LNCAP (cell line): ENCODE measurements around the gene CBFB.

Source experiments
- TF ChIP-seq, protein P1 (sequence below): fragments of 450-650 bp; IDR thresholded peaks from 2 replicates; pipeline ENCODE4 v1.5.1; 2017; ENCODE audit warnings: mild to moderate bottlenecking

CBFB gene

DNA sequence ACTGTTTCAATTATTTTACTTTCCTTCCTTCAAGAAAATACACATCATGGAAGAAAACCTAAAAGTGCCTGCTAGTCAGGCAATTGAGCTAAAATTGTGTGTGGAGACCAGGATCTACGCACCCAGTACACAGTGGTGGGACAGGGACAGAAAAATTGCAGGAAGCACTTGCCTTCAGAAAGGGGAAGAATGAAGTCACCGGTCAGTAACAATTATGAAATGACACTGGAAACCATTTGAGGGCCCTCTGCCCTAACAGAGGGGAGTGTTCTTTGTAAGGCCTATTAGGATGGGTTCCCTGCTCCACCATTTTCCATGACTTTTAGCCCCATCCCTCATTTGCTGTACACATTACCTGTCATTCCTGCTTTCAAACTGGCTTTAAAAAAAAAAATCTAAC is 76.3 kb downstream of the CBFB start:
- TF ChIP-seq, protein P1, sequence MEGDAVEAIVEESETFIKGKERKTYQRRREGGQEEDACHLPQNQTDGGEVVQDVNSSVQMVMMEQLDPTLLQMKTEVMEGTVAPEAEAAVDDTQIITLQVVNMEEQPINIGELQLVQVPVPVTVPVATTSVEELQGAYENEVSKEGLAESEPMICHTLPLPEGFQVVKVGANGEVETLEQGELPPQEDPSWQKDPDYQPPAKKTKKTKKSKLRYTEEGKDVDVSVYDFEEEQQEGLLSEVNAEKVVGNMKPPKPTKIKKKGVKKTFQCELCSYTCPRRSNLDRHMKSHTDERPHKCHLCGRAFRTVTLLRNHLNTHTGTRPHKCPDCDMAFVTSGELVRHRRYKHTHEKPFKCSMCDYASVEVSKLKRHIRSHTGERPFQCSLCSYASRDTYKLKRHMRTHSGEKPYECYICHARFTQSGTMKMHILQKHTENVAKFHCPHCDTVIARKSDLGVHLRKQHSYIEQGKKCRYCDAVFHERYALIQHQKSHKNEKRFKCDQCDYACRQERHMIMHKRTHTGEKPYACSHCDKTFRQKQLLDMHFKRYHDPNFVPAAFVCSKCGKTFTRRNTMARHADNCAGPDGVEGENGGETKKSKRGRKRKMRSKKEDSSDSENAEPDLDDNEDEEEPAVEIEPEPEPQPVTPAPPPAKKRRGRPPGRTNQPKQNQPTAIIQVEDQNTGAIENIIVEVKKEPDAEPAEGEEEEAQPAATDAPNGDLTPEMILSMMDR = no peak

- TF ChIP-seq, protein P1 = no peak
These were observed 76.9 kb downstream of the CBFB start for GRCh38 chr16:67105881-67106280.

- TF ChIP-seq, protein P1 = no peak
These were observed 79.5 kb downstream of the CBFB start for GRCh38 chr16:67108489-67108888.

- TF ChIP-seq, protein P1 = no peak
These were observed 80.0 kb downstream of the CBFB start for GRCh38 chr16:67108931-67109406.

GRCh38 chr16:67109407-67110135 is 80.6 kb downstream of the CBFB start, which contains the start of gene PHAF1:
Gene PHAF1 (plus strand): TSS chr16:67109941. CDS start chr16:67110176, 235 bp downstream.
- TF ChIP-seq, protein P1 = no peak

DNA sequence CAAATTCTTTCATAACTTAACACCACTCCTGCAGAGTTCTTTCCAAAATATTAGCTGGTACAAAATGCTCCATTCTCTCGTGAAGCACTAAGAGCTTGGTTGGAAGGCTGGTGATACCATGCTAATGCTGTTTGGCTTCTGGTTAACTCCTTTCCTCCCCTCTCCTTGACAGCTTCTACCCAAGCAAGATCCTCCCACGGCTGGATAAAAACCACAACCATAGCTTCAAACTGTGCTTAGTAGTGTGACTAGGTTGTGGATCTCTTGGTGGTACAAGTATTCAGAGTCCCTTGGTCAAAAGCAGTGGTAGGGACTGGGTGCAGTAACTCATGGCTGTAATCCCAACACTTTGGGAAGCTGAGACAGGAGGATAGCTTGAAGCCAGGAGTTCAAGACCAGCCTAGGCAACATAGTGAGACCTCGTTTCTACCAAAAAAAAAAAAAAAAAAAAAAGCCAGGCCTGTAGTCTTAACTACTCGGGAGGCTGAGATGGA is 83.0 kb downstream of the CBFB start:
- TF ChIP-seq, protein P1 = no peak

DNA sequence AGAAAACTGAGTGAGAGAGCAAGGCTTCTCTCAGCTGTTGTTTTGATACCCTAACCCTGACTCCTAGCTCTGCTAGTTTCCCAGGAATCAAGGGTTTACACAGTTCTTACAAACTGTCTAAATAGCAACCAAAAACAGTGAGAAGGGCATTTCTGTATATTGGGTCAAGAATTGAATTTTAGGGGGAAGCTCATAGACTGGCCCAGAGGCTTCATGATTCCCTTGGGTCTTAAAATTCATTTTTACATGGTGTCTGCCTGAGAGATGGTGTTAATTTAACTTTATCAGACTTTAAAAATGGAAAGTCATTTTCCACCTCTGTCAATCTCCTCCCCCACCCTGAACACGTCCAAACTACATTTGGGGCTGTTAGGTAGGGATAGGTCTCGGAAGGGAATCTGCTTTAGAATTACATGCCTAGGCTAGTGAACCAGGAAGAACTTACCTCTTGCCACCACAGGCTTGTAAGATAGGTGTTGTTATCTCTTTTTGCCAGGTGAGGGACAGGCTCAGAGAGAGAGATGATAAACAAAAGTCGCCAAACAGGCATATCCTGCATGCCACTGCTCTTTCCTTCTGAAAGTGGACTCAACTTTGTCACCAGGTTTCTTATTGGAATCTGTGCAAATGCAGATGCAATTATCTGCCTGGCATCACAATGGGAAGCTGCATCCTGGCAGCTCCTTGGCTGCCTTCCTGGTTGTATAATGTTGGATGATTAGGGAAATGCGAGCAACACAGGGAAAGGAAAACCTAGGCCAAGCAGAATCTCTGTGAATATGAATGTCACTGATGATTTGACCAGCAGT is 83.8 kb downstream of the CBFB start:
- TF ChIP-seq, protein P1 = no peak
